ENCODE data around the gene CSAD. TPM values are rescaled to one million over a fixed set of nuclear protein-coding genes. Genes with fewer than 3 reads are reported as not detected.
A peak's percentile ranks its signal among the peaks of the same experiment; 100 is the strongest.

The CSAD gene
- total and polyA plus RNA-seq, 3 donors from 2014 or later, result 34.9 to 93.7 (median 73.9) TPM

GRCh38 chr12:53221203-53222080, 40.7 kb upstream of the CSAD start:
- peak overlapping the region; percentile 83 to 95 for H3K27ac ChIP-seq
- intact Hi-C loops (cut with DNase I; ENCODE audit: low total_unique reads), result no loop called here
- TF ChIP-seq POLR2A (IDR thresholded peaks at IDR 0.05) (no peak), CTCF (IDR thresholded peaks at IDR 0.05) (no peak)
- H3K36me3 ChIP-seq (ENCODE audit: low read depth, missing control alignments), result no peaks in the 10 kb centered on the region
- peak; percentile 64 for DNase-seq
- peak overlapping the region; percentile 54 to 59 for H3K4me3 ChIP-seq
- H3K4me1 ChIP-seq, result peaks cover 22% of the 10 kb centered on the region
- H3K9me3 ChIP-seq, result no peaks in the 10 kb centered on the region
- H3K27me3 ChIP-seq, result no peaks in the 10 kb centered on the region
- WGBS, 2 donors, result 1 to 2% methylated on average over 16 to 40 of the region's 72 CpGs

- TF ChIP-seq CTCF (IDR thresholded peaks at IDR 0.05) (no peak), POLR2A (IDR thresholded peaks at IDR 0.05) (no peak)
- DNase-seq, result peak; percentile 90
- 0 to 1% methylated on average over 14 to 42 of the region's 42 CpGs for WGBS, 2 donors
- intact Hi-C loops (cut with DNase I; ENCODE audit: low total_unique reads), result no loop called here
- Histone ChIP-seq H3K36me3 (ENCODE audit: low read depth, missing control alignments) (no peaks in the 10 kb centered on the region), H3K27ac (peak overlapping the region; percentile 83 to 95), H3K4me1 (peaks cover 22% of the 10 kb centered on the region), H3K4me3 (peak overlapping the region; percentile 54 to 59), H3K9me3 (no peaks in the 10 kb centered on the region), H3K27me3 (no peaks in the 10 kb centered on the region)
Observed at GRCh38 chr12:53220694-53221202, 40.0 kb upstream of the CSAD start.

- H3K4me3 ChIP-seq, result peak overlapping the region; percentile 54 to 59
- WGBS, 2 donors, result 0 to 1% methylated on average over 30 to 53 of the region's 53 CpGs
- H3K4me1 ChIP-seq, result peaks cover 22% of the 10 kb centered on the region
- intact Hi-C loops (cut with DNase I; ENCODE audit: low total_unique reads), result loop anchor here (5.0 to 10.0 kb wide), 2 partner anchors 32 to 55 kb away; a partner anchor contains a TSS
- H3K27ac ChIP-seq, result peak overlapping the region; percentile 63 to 95
- H3K27me3 ChIP-seq, result no peaks in the 10 kb centered on the region
- peak; percentile 63 for DNase-seq
- H3K36me3 ChIP-seq (ENCODE audit: low read depth, missing control alignments), result no peaks in the 10 kb centered on the region
- H3K9me3 ChIP-seq, result no peaks in the 10 kb centered on the region
- TF ChIP-seq POLR2A (IDR thresholded peaks at IDR 0.05) (no peak), CTCF (IDR thresholded peaks at IDR 0.05) (no peak)
Observed at GRCh38 chr12:53219956-53220693, 39.4 kb upstream of the CSAD start.

GRCh38 chr12:53219292-53219955, 38.7 kb upstream of the CSAD start:
- intact Hi-C loops (cut with DNase I; ENCODE audit: low total_unique reads), result loop anchor here (5.0 to 10.0 kb wide), 2 partner anchors 33 to 55 kb away; a partner anchor contains a TSS
- no peak for TF ChIP-seq POLR2A (IDR thresholded peaks at IDR 0.05)
- TF ChIP-seq CTCF (IDR thresholded peaks at IDR 0.05), result no peak
- Histone ChIP-seq H3K36me3 (ENCODE audit: low read depth, missing control alignments) (no peaks in the 10 kb centered on the region), H3K9me3 (no peaks in the 10 kb centered on the region), H3K27me3 (no peaks in the 10 kb centered on the region), H3K27ac (peak overlapping the region; percentile 63 to 79), H3K4me1 (peaks cover 22% of the 10 kb centered on the region), H3K4me3 (peak overlapping the region; percentile 54 to 59)
- DNase-seq, result no peak
- WGBS, 2 donors, result 4 to 5% methylated on average over 22 to 27 of the region's 27 CpGs

Measured in testis (tissue), 3 donors.